Body of pancreas (tissue), 4 donors: ENCODE results near the gene SOBP.
A peak's percentile ranks its signal among the peaks of the same experiment; 100 is the strongest.

Experiments
- CTCF ChIP-seq, 7 experiments: fragments of 450-650 bp in 4 of 7; fragments of 200-600 bp in 3 of 7; sonication (generic) in 3 of 7; IDR thresholded peaks; one replicate each; pipeline ENCODE4 v1.5.1; 2016 to 2019; ENCODE audit warnings: antibody characterized with exemption in 7 of 7
- POLR2A ChIP-seq, 3 donors: fragments of 450-650 bp; IDR thresholded peaks; one replicate each; pipeline ENCODE4 v1.6.1; 2016; ENCODE audit warnings: antibody characterized with exemption in 3 of 3, mild to moderate bottlenecking in 2 of 3

GRCh38 chr6:107674995-107675738 lies 185.2 kb downstream of the SOBP start:
- TF ChIP-seq CTCF (IDR thresholded peaks at IDR 0.05) (peak; percentile 69 to 98 (median 91)), POLR2A (IDR thresholded peaks at IDR 0.05) (peak in 1 of 3 donors; percentile 23)
